AG04449 (cell line): ENCODE results near the gene LDB2.

Experiments used
- CTCF ChIA-PET: fragments of 350-600 bp; formaldehyde crosslinking; extraction: SDS; loops from one replicate; lab custom pipeline; 2021; ENCODE audit warnings: antibody characterized with exemption; lab: Yijun Ruan, JAX
- POLR2A ChIA-PET: fragments of 400-600, 350-600 bp; formaldehyde crosslinking; extraction: SDS; loops from one replicate; lab custom pipeline; 2020; ENCODE audit warnings: antibody characterized with exemption, inconsistent platforms; lab: Yijun Ruan, JAX
- DNase-seq: peaks from one replicate; pipeline ENCODE4 v3.0.0-alpha.2; 2010; ENCODE audit warnings: low read depth, low spot score
- H3K4me3 ChIP-seq: 2 replicates; pipeline ENCODE4 v1.5.1; 2011; ENCODE audit warnings: low read depth, mild to moderate bottlenecking, control low read depth, low read length
- TF ChIP-seq, protein P1 (sequence below): IDR thresholded peaks from one replicate; pipeline ENCODE4 v1.5.1; 2011; ENCODE audit warnings: mild to moderate bottlenecking, moderate library complexity, low read length, control low read depth, inconsistent platforms; ENCODE audit not compliant: insufficient read depth; ENCODE audit errors: missing control alignments

LDB2 gene

DNA sequence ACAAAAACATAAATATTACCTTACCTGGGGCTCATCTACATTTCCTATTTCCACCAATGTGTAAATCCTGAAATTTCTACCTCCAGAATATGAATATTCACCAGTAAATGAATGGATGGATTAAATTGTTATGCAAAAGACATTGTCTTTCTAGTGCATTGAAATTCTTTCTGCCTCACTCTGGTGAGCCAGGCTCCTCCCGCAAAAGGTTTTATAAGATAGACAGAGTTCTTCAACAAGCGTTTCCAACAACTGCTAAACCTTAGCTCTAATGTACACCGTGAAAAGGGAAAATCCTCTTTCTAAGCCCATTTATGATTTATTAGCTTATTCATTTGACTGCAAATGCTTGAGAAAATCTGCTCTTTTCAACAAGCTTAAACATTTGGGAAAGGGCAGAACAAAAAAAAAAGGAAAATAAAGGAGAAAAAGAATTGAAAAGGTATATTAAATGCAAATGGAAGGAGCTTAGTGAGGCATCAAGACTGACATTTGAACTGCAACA, 72.0 kb downstream of the LDB2 start:
- CTCF ChIA-PET, result no interaction called here

DNA sequence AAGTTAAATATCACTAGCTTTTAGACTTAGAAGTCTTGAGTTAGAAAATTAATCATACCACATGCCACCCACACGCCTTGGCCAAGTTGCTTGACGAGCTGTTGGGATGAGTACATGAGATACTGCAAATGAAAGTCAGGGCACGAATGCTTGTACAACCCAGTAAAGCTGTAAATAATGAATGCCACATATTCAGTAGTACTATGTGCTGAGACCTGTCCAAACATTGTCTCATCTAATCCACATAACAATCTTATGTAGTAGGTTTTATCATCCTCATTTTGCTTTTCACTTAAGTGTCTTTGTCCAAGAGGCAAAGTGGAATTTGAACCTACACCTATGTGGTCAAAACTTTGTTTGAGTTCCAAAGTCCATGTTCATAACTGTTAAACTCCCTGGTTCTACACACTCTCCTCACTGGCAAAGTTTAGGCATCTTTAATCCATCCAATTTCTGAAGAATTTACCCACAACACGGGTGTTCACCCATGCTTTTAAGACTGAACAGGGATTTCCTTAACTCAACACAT, 74.1 kb downstream of the LDB2 start:
- TF ChIP-seq, protein P1, sequence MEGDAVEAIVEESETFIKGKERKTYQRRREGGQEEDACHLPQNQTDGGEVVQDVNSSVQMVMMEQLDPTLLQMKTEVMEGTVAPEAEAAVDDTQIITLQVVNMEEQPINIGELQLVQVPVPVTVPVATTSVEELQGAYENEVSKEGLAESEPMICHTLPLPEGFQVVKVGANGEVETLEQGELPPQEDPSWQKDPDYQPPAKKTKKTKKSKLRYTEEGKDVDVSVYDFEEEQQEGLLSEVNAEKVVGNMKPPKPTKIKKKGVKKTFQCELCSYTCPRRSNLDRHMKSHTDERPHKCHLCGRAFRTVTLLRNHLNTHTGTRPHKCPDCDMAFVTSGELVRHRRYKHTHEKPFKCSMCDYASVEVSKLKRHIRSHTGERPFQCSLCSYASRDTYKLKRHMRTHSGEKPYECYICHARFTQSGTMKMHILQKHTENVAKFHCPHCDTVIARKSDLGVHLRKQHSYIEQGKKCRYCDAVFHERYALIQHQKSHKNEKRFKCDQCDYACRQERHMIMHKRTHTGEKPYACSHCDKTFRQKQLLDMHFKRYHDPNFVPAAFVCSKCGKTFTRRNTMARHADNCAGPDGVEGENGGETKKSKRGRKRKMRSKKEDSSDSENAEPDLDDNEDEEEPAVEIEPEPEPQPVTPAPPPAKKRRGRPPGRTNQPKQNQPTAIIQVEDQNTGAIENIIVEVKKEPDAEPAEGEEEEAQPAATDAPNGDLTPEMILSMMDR, result no peak
- ChIA-PET CTCF (interaction anchor here (1.1 to 1.3 kb wide), 2 partner anchors 30 kb away, joined by 3 to 4 read pairs; no protein-coding TSS in a partner anchor), POLR2A (no interaction called here)
- no peak overlapping the region for H3K4me3 ChIP-seq
- no peak for DNase-seq

More for the DNA sequence above, 72.0 kb downstream of the LDB2 start:
- POLR2A ChIA-PET, result no interaction called here
- no peak for DNase-seq
- no peak overlapping the region for H3K4me3 ChIP-seq
- TF ChIP-seq, protein P1, result no peak

DNA sequence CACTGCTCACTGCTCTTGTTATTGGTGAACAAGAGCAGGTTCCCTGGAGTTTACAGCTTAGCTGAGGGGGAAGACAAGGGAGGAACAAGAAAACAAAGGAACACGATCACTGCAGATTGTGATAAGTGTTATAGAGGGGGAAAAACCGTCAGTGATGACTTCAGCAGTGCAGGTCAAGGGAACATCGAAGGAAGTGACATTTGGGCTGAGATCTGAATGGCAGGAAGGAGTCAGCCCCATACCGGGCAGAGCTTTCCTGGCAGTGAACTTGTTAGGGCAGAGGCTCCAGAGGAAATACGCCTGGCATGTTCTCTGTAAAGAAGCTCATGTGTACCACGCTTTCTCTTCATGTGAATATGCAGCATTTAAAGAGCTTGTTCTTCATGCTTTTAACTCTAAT, 78.1 kb downstream of the LDB2 start:
- H3K4me3 ChIP-seq, result no peak overlapping the region
- DNase-seq, result no peak
- ChIA-PET CTCF (no interaction called here), POLR2A (no interaction called here)
- TF ChIP-seq, protein P1, result no peak

DNA sequence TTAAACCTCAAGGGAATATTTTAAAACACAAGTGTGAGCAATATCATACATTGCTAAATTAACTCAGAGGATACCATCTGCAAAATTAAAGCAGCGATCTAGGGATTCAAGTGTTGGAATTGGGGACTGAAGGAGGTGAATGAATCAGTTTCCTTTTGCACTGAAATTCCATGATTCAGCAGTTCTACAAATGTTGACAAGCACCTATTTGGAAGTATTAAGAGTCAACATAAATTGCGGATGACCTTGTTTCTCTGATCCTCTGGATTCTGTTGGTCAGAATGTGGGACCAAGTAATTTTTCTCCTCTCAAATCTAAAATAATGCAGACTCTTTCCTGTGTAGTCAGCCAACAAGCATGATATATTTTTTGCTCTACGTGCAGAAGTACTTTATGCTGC, 78.8 kb downstream of the LDB2 start:
- TF ChIP-seq, protein P1, result no peak
- no peak for DNase-seq
- ChIA-PET POLR2A (no interaction called here), CTCF (no interaction called here)
- H3K4me3 ChIP-seq, result no peak overlapping the region

DNA sequence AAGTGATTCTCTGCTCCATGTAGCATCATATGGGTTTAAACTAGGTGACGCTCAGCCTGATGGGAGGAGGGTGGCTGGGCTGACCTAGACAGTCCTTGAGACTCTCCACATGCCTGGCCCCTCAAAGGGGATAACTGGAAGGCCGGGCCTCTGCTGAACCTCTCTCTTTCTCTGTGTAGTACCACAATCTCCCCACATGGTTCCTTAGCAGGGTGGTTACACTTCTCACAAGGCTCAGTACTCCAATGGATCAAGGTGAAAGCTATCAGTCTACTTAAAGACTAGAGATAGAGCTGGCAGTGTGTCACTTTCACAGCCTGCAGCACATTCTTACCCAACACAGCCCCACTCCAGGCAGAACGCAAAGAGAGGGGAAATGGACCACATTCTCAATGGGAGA, 80.4 kb downstream of the LDB2 start:
- no peak for DNase-seq
- CTCF ChIA-PET, result interaction anchor here (0.6 to 1.1 kb wide), 3 partner anchors 16 to 506 kb away, joined by 3 to 4 read pairs (median 3); no protein-coding TSS in a partner anchor
- H3K4me3 ChIP-seq, result no peak overlapping the region
- POLR2A ChIA-PET, result no interaction called here
- TF ChIP-seq, protein P1, result no peak

DNA sequence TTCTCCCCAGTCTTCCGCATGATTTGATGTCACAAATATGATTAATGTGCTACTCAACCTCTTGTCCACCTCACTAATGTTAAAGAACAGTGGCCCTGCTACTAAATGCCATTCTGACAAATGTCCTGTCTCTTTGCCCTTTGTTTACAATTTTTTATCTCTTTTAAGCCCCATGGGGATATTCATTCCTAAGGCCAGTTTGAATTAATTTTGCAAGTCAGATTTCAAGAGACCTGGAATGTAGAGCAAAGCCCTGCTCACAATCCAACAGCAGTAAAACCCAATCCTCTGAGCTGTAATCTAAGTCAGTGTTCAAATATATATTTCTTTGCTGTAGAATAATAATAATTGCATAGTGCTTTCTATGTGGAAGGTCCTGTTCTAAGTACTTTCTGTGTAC, 81.2 kb downstream of the LDB2 start:
- DNase-seq, result no peak
- H3K4me3 ChIP-seq, result no peak overlapping the region
- ChIA-PET POLR2A (no interaction called here), CTCF (interaction anchor here (0.6 to 0.8 kb wide), 2 partner anchors 22 to 507 kb away, joined by 3 read pairs; no protein-coding TSS in a partner anchor)
- TF ChIP-seq, protein P1, result no peak
